ENCODE measurements around the gene CEMIP.

CEMIP gene

GRCh38 chr15:80898040-80898439 lies 118.9 kb downstream of the CEMIP start:
- DNase-seq: peak; percentile 40

- DNase-seq: no peak
Observed at GRCh38 chr15:80902298-80902801, 123.2 kb downstream of the CEMIP start.

GRCh38 chr15:80904998-80905397 lies 125.8 kb downstream of the CEMIP start:
- DNase-seq: no peak

- DNase-seq: no peak
Observed at GRCh38 chr15:80906159-80906766, 127.1 kb downstream of the CEMIP start.

GRCh38 chr15:80911821-80912220 lies 132.7 kb downstream of the CEMIP start:
- DNase-seq: no peak

- DNase-seq: no peak
Observed at GRCh38 chr15:80912673-80913072, 133.5 kb downstream of the CEMIP start.

GRCh38 chr15:80913541-80913940 lies 134.4 kb downstream of the CEMIP start:
- DNase-seq: no peak

- no peak for DNase-seq
Observed at GRCh38 chr15:80915472-80915871, 136.3 kb downstream of the CEMIP start.

GRCh38 chr15:80916056-80916455 lies 136.9 kb downstream of the CEMIP start:
- DNase-seq: no peak

GRCh38 chr15:80918196-80918783 lies 139.1 kb downstream of the CEMIP start:
- DNase-seq: no peak

- no peak for DNase-seq
Observed at GRCh38 chr15:80920271-80920699, 141.1 kb downstream of the CEMIP start.

- no peak for DNase-seq
Observed at GRCh38 chr15:80921736-80922410, 142.7 kb downstream of the CEMIP start.

GRCh38 chr15:80923668-80924067 lies 144.5 kb downstream of the CEMIP start:
- DNase-seq: no peak

- DNase-seq: no peak
Observed at GRCh38 chr15:80924278-80924677, 145.1 kb downstream of the CEMIP start.

GRCh38 chr15:80925597-80926059 lies 146.5 kb downstream of the CEMIP start:
- no peak for DNase-seq

- DNase-seq: no peak
Observed at GRCh38 chr15:80926126-80926525, 147.0 kb downstream of the CEMIP start.

- DNase-seq: no peak
Observed at GRCh38 chr15:80929225-80929624, 150.1 kb downstream of the CEMIP start.

- DNase-seq: no peak
Observed at GRCh38 chr15:80929689-80930088, 150.5 kb downstream of the CEMIP start.

GRCh38 chr15:80931191-80931590 lies 152.0 kb downstream of the CEMIP start:
- no peak for DNase-seq

GRCh38 chr15:80931721-80932512 lies 152.7 kb downstream of the CEMIP start:
- no peak for DNase-seq

GRCh38 chr15:80932513-80932815 lies 153.3 kb downstream of the CEMIP start:
- DNase-seq: no peak

GRCh38 chr15:80932989-80933388 lies 153.8 kb downstream of the CEMIP start:
- DNase-seq: no peak

GRCh38 chr15:80934761-80935221 lies 155.6 kb downstream of the CEMIP start:
- peak; percentile 96 for DNase-seq
